HepG2 (cell line): ENCODE data around the gene NGRN. TPM values are rescaled to one million over a fixed set of nuclear protein-coding genes. Genes with fewer than 3 reads are reported as not detected.

Source experiments
- ASH2L ChIP-seq: fragments of 300-600, 200-600 bp; sonication (generic); IDR thresholded peaks from 2 replicates; pipeline ENCODE4 v1.7.0; 2017; ENCODE audit warnings: low read depth, mild to moderate bottlenecking, moderate library complexity, mixed read lengths, low read length; ENCODE audit not compliant: insufficient read length
- EEA1 ChIP-seq: sonication (generic); formaldehyde crosslinking; IDR thresholded peaks from 2 replicates; pipeline ENCODE4 v1.5.1; 2020; ENCODE audit warnings: mild to moderate bottlenecking, missing genetic modification reagents, borderline replicate concordance
- ELF4 ChIP-seq: sonication (generic); formaldehyde crosslinking; IDR thresholded peaks from 2 replicates; pipeline ENCODE4 v1.5.0; 2020; ENCODE audit warnings: missing genetic modification reagents, mild to moderate bottlenecking, moderate library complexity, borderline replicate concordance
- FIP1L1 ChIP-seq: fragments of 200-400 bp; formaldehyde crosslinking; IDR thresholded peaks from 2 replicates; pipeline ENCODE4 v1.6.1; 2018; ENCODE audit warnings: low read depth, mild to moderate bottlenecking, low read length, moderate library complexity, borderline replicate concordance; ENCODE audit not compliant: insufficient read depth
- FOXP1 ChIP-seq, 2 experiments: fragments of 450-650 bp in 1 of 2; IDR thresholded peaks; 2 replicates each; pipeline ENCODE4 v1.6.1; 2017 to 2018; ENCODE audit warnings: antibody characterized with exemption in 1 of 2
- HCFC1 ChIP-seq: fragments of 150-350 bp; IDR thresholded peaks from 2 replicates; pipeline ENCODE4 v1.6.1; 2014; ENCODE audit warnings: low read depth, low read length
- HOXD1 ChIP-seq: sonication (generic); formaldehyde crosslinking; IDR thresholded peaks from 2 replicates; pipeline ENCODE4 v1.5.0; 2020; ENCODE audit warnings: missing genetic modification reagents
- MTF2 ChIP-seq: sonication (generic); formaldehyde crosslinking; IDR thresholded peaks from 2 replicates; pipeline ENCODE4 v1.5.0; 2020; ENCODE audit warnings: missing genetic modification reagents, borderline replicate concordance
- MXD4 ChIP-seq: IDR thresholded peaks from 2 replicates; pipeline ENCODE4 v1.6.1; 2016; ENCODE audit warnings: mild to moderate bottlenecking, missing biosample characterization, missing genetic modification reagents
- SALL2 ChIP-seq: sonication (generic); formaldehyde crosslinking; IDR thresholded peaks from 2 replicates; pipeline ENCODE4 v1.8.1; 2023; ENCODE audit warnings: mild to moderate bottlenecking, missing genetic modification reagents, inconsistent platforms
- ZBTB44 ChIP-seq: sonication (generic); formaldehyde crosslinking; IDR thresholded peaks from 2 replicates; pipeline ENCODE4 v1.4.0; 2020; ENCODE audit warnings: missing genetic modification reagents
- ZNF350 ChIP-seq: sonication (generic); formaldehyde crosslinking; IDR thresholded peaks from 2 replicates; pipeline ENCODE4 v1.4.0; 2020; ENCODE audit warnings: mild to moderate bottlenecking, low read depth, missing genetic modification reagents, borderline replicate concordance
- ZNF446 ChIP-seq: sonication (generic); formaldehyde crosslinking; IDR thresholded peaks from 2 replicates; pipeline ENCODE4 v1.5.0; 2020; ENCODE audit warnings: mild to moderate bottlenecking, missing genetic modification reagents
- ZNF550 ChIP-seq: sonication (generic); formaldehyde crosslinking; IDR thresholded peaks from 2 replicates; pipeline ENCODE4 v1.4.0; 2020; ENCODE audit warnings: mild to moderate bottlenecking, missing genetic modification reagents, borderline replicate concordance
- ZNF563 ChIP-seq: sonication (generic); formaldehyde crosslinking; IDR thresholded peaks from 2 replicates; pipeline ENCODE4 v1.8.0; 2022; ENCODE audit warnings: mild to moderate bottlenecking, moderate library complexity, missing genetic modification reagents
- polyA plus RNA-seq, 8 experiments: library from polyadenylated mRNA; depleted of rRNA in 3 of 8; stranded (reverse) in 7 of 8; unstranded in 1 of 8; fragments of >200 nt; fragmentation: Illumina TruSeq in 4 of 8; extraction: Trizol in 4 of 8; gene quantifications; 2 replicates each; pipeline versions ENCODE4 v1.2.1 to v1.2.3, GENCODE V29; 2011 to 2016; ENCODE audit warnings: low read depth in 4 of 8, missing spikeins in 1 of 8, mixed read lengths in 1 of 8; ENCODE audit not compliant: insufficient read depth in 1 of 8
- total RNA-seq, 5 experiments: library from RNA; depleted of rRNA; stranded (reverse); fragments of >200 nt; fragmentation: Illumina TruSeq; extraction: Trizol; gene quantifications; 2 replicates each; pipeline ENCODE4 v1.2.3, GENCODE V29; 2016; ENCODE audit warnings: low read depth in 1 of 5
- TF ChIP-seq, protein P1 (sequence below): sonication (generic); formaldehyde crosslinking; IDR thresholded peaks from 2 replicates; pipeline ENCODE4 v1.4.0; 2020; ENCODE audit warnings: mild to moderate bottlenecking, missing genetic modification reagents, borderline replicate concordance
- TF ChIP-seq, protein P2 (sequence below): sonication (generic); formaldehyde crosslinking; IDR thresholded peaks from 2 replicates; pipeline ENCODE4 v1.5.0; 2020; ENCODE audit warnings: mild to moderate bottlenecking, missing genetic modification reagents, borderline replicate concordance

NGRN gene
- total and polyA plus RNA-seq, 2 of the 13 experiments (the other 11 are each of a cell fraction or from before 2014, with no cell fraction given): 39.8 to 63.7 TPM

DNA sequence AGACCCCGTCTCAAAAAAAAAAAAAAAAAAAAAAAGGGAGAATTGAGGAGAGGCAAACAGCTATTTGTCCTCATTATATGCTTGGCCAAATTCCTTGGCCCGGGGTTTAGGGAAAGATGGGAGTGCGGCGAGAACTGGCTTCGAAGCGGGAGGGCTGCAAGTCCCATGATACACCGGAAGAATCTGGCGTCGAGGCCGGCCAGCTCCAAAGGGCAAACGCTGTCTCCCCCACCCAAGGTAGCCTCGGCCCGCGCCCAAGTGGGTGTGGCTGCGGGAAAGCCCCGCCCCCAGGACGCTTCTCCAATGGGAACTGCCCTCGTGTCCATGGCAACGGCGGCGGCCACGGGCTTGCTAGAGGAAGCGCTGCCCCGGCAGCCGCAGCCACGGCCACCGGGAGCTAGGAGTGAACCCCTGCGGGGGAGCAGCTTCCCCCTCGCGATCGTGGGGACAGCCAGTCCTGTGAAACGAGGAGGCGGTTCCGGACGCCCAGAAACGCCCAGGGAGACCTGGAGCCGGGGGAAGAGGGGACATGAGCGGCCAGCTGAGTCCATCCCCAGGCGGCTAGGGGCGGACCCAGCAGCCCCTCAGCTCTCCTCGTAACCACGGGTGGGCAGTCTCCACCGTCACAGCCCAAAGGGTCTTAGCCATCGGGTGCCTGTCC is 16.1 kb upstream of the NGRN start, which contains the start of gene TTLL13 (continued):
- TF ChIP-seq, protein P1, sequence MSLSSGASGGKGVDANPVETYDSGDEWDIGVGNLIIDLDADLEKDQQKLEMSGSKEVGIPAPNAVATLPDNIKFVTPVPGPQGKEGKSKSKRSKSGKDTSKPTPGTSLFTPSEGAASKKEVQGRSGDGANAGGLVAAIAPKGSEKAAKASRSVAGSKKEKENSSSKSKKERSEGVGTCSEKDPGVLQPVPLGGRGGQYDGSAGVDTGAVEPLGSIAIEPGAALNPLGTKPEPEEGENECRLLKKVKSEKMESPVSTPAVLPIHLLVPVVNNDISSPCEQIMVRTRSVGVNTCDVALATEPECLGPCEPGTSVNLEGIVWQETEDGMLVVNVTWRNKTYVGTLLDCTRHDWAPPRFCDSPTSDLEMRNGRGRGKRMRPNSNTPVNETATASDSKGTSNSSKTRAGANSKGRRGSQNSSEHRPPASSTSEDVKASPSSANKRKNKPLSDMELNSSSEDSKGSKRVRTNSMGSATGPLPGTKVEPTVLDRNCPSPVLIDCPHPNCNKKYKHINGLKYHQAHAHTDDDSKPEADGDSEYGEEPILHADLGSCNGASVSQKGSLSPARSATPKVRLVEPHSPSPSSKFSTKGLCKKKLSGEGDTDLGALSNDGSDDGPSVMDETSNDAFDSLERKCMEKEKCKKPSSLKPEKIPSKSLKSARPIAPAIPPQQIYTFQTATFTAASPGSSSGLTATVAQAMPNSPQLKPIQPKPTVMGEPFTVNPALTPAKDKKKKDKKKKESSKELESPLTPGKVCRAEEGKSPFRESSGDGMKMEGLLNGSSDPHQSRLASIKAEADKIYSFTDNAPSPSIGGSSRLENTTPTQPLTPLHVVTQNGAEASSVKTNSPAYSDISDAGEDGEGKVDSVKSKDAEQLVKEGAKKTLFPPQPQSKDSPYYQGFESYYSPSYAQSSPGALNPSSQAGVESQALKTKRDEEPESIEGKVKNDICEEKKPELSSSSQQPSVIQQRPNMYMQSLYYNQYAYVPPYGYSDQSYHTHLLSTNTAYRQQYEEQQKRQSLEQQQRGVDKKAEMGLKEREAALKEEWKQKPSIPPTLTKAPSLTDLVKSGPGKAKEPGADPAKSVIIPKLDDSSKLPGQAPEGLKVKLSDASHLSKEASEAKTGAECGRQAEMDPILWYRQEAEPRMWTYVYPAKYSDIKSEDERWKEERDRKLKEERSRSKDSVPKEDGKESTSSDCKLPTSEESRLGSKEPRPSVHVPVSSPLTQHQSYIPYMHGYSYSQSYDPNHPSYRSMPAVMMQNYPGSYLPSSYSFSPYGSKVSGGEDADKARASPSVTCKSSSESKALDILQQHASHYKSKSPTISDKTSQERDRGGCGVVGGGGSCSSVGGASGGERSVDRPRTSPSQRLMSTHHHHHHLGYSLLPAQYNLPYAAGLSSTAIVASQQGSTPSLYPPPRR (CRISPR knock-in tag): no peak
- TF ChIP-seq FIP1L1 (no peak), EEA1 (CRISPR knock-in tag) (no peak), ZNF446 (CRISPR knock-in tag) (no peak), MXD4 (CRISPR knock-in tag) (peak; percentile 65), ZBTB44 (CRISPR knock-in tag) (no peak), SALL2 (CRISPR knock-in tag) (no peak), ZNF550 (CRISPR knock-in tag) (no peak), ZNF563 (CRISPR knock-in tag) (no peak; the same call in 1 of the 2 replicates), MTF2 (CRISPR knock-in tag) (no peak), ASH2L (no peak), ELF4 (CRISPR knock-in tag) (no peak), HCFC1 (no peak), ZNF350 (CRISPR knock-in tag) (peak; percentile 28; the same call in 1 of the 2 replicates), FOXP1 (IDR thresholded peaks at IDR 0.05) (no peak), FOXP1 (CRISPR knock-in tag; IDR thresholded peaks at IDR 0.05) (no peak), HOXD1 (no peak)
- TF ChIP-seq, protein P2, sequence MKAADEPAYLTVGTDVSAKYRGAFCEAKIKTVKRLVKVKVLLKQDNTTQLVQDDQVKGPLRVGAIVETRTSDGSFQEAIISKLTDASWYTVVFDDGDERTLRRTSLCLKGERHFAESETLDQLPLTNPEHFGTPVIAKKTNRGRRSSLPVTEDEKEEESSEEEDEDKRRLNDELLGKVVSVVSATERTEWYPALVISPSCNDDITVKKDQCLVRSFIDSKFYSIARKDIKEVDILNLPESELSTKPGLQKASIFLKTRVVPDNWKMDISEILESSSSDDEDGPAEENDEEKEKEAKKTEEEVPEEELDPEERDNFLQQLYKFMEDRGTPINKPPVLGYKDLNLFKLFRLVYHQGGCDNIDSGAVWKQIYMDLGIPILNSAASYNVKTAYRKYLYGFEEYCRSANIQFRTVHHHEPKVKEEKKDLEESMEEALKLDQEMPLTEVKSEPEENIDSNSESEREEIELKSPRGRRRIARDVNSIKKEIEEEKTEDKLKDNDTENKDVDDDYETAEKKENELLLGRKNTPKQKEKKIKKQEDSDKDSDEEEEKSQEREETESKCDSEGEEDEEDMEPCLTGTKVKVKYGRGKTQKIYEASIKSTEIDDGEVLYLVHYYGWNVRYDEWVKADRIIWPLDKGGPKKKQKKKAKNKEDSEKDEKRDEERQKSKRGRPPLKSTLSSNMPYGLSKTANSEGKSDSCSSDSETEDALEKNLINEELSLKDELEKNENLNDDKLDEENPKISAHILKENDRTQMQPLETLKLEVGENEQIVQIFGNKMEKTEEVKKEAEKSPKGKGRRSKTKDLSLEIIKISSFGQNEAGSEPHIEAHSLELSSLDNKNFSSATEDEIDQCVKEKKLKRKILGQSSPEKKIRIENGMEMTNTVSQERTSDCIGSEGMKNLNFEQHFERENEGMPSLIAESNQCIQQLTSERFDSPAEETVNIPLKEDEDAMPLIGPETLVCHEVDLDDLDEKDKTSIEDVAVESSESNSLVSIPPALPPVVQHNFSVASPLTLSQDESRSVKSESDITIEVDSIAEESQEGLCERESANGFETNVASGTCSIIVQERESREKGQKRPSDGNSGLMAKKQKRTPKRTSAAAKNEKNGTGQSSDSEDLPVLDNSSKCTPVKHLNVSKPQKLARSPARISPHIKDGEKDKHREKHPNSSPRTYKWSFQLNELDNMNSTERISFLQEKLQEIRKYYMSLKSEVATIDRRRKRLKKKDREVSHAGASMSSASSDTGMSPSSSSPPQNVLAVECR (CRISPR knock-in tag): peak; percentile 87
